ENCODE measurements around the gene UBE2J2. TPM values are rescaled to one million over a fixed set of nuclear protein-coding genes. Genes with fewer than 3 reads are reported as not detected.

UBE2J2 gene
- total and polyA plus RNA-seq, 2 of the 13 experiments (the other 11 are each of a cell fraction or from before 2014, with no cell fraction given) = 25.4 to 29.4 TPM

DNA sequence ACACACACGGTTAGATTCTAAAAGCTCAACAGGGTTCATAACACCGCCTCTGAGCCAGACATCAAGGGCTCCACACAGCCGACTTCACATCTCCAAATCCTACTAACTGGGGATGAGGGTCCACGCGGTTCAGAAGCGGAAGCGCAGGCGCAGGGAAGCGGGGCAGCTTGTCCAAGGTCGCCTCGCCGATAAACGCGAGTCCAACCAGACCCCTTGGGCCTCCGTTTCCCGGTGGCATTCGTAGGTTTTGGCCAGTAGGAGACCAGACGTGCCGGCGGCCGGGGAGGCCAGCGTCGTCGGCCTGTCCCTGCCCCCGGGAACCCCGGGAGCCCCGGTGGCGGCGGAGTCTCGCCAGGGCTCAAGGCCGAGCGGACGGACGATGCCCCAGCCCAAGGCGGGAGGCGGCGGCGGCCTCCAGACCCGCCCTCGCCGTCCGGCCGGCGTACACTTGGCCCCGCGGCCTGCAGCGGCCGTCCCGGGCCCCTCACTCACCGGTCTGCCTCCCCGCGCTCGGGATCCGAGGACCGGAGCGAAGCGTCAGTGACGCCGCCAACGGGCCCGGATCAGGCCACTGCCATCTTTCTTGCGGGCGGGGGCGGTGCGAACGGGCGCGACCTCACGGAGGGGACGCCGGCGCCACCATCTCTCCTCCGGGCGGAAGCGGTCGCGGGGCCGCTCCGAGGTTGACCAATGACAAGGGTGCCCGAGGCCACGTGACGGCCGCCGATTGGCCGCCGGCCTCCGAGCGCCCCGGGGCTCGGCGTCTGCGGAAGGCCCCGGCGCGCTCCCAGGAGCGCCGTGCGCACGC, 42.0 kb downstream of the UBE2J2 start, which contains the start of gene SDF4 (continued):
- TF ChIP-seq AHDC1 (CRISPR knock-in tag; IDR thresholded peaks at IDR 0.05; ENCODE audit: borderline replicate concordance) (no peak; the same call in 1 of the 2 replicates), ZSCAN29 (CRISPR knock-in tag; conservative IDR thresholded peaks at IDR 0.05) (peak; percentile 94; the same call in 1 of the 2 replicates), ZNF282 (IDR thresholded peaks at IDR 0.05; ENCODE audit: partially characterized antibody) (no peak), AKAP8 (CRISPR knock-in tag; IDR thresholded peaks at IDR 0.05) (peak; percentile 98), SRY (CRISPR knock-in tag; IDR thresholded peaks at IDR 0.05) (peak; percentile 55), SOX5 (CRISPR knock-in tag; IDR thresholded peaks at IDR 0.05; ENCODE audit: borderline replicate concordance) (peak; percentile 46; the same call in 1 of the 2 replicates), THRA (CRISPR knock-in tag; IDR thresholded peaks at IDR 0.05; ENCODE audit: borderline replicate concordance) (no peak), TOPORS (CRISPR knock-in tag; IDR thresholded peaks at IDR 0.05) (peak; percentile 51; the same call in 1 of the 2 replicates), MXD4 (CRISPR knock-in tag; IDR thresholded peaks at IDR 0.05) (peak; percentile 82), IRX3 (CRISPR knock-in tag; IDR thresholded peaks at IDR 0.05; ENCODE audit: borderline replicate concordance, low read depth) (no peak; the same call in 1 of the 2 replicates), CHD4 (IDR thresholded peaks at IDR 0.05; ENCODE audit: borderline replicate concordance, low read length) (no peak), ZNF570 (CRISPR knock-in tag; IDR thresholded peaks at IDR 0.05; ENCODE audit: borderline replicate concordance) (no peak), PATZ1 (CRISPR knock-in tag; IDR thresholded peaks at IDR 0.05) (peak; percentile 63), ZNF75D (CRISPR knock-in tag; IDR thresholded peaks at IDR 0.05; ENCODE audit: borderline replicate concordance) (no peak), CREM (IDR thresholded peaks at IDR 0.05) (no peak), CREM (CRISPR knock-in tag; IDR thresholded peaks at IDR 0.05) (no peak), KAT7 (CRISPR knock-in tag; IDR thresholded peaks at IDR 0.05; ENCODE audit: borderline replicate concordance) (peak; percentile 88), ZNF546 (CRISPR knock-in tag; conservative IDR thresholded peaks at IDR 0.05) (no peak; the same call in 1 of the 2 replicates), ZNF577 (CRISPR knock-in tag; IDR thresholded peaks at IDR 0.05; ENCODE audit: borderline replicate concordance, low read depth) (no peak), KLF15 (CRISPR knock-in tag; IDR thresholded peaks at IDR 0.05; ENCODE audit: borderline replicate concordance) (no peak)

All from HepG2 (cell line).